HG03095 (cell line): ENCODE data around the gene MCM6.

Experiments used
- ATAC-seq: cut with Tn5 transposase; IDR thresholded peaks from one replicate; pipeline ENCODE4 v1.9.1; 2021; ENCODE audit warnings: moderate library complexity; ENCODE audit not compliant: unreplicated experiment

Gene MCM6

GRCh38 chr2:135791418-135792190 is 84.6 kb downstream of the MCM6 start:
- no peak for ATAC-seq

DNA sequence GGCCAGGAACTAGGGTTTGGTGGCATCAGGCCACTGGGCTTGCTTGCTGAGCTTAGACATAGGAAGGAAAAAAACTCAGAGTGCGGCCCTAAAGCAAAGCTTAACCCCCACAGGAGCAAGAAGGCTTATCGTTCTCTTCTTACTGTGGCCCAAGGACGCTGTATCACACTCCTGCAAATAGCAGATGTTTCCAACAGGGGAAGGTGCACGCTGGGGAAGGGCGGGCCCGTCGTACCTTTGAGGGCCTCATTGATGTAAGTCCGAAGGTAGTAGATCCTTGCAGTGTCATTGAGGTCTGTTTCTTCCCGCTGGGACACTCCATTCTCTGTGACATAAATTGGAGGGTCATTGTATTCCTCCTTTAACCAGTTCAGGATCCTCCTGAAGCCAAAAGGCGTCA is 85.8 kb downstream of the MCM6 start:
- no peak for ATAC-seq
